ENCODE measurements around the gene KLF11. TPM values are rescaled to one million over a fixed set of nuclear protein-coding genes. Genes with fewer than 3 reads are reported as not detected.

KLF11 gene
- total and polyA plus RNA-seq, 9 of the 15 experiments (the other 6 are each of a cell fraction or from before 2014, with no cell fraction given) = 2.1 to 13.4 (median 6.5) TPM

DNA sequence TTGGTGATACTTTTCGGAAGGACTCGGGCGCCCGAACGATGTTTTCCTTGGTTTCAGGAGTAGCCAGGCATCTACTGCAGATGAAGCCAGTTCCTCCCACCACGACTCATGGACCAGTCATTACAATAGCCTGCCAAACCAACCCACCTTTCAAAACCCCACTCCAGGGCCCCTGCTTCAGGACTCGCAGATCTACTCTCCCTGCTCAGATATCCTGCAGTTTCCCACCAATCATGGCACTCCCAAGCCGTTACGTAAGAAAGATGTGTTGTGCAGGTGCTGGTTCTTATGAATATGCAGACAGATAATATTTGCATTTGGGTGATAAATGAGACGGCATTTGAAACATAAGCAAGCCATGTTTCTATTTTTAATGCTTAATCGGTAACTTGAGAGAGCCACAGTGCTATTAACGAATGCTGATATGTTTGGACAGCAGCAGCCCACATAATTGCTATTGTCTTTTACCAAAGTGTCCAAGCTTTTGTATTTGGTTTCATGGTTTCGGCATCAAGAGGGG is 40.4 kb downstream of the KLF11 start (continued):
- TF ChIP-seq, protein P1, sequence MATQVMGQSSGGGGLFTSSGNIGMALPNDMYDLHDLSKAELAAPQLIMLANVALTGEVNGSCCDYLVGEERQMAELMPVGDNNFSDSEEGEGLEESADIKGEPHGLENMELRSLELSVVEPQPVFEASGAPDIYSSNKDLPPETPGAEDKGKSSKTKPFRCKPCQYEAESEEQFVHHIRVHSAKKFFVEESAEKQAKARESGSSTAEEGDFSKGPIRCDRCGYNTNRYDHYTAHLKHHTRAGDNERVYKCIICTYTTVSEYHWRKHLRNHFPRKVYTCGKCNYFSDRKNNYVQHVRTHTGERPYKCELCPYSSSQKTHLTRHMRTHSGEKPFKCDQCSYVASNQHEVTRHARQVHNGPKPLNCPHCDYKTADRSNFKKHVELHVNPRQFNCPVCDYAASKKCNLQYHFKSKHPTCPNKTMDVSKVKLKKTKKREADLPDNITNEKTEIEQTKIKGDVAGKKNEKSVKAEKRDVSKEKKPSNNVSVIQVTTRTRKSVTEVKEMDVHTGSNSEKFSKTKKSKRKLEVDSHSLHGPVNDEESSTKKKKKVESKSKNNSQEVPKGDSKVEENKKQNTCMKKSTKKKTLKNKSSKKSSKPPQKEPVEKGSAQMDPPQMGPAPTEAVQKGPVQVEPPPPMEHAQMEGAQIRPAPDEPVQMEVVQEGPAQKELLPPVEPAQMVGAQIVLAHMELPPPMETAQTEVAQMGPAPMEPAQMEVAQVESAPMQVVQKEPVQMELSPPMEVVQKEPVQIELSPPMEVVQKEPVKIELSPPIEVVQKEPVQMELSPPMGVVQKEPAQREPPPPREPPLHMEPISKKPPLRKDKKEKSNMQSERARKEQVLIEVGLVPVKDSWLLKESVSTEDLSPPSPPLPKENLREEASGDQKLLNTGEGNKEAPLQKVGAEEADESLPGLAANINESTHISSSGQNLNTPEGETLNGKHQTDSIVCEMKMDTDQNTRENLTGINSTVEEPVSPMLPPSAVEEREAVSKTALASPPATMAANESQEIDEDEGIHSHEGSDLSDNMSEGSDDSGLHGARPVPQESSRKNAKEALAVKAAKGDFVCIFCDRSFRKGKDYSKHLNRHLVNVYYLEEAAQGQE (IDR thresholded peaks at IDR 0.05; ENCODE audit: borderline replicate concordance) = peak; percentile 57
- TF ChIP-seq, protein P1 (CRISPR knock-in tag; IDR thresholded peaks at IDR 0.05; ENCODE audit: low read depth) = no peak
- TF ChIP-seq GTF2E2 (tag; IDR thresholded peaks at IDR 0.05) = no peak
- TF ChIP-seq EP300 (IDR thresholded peaks at IDR 0.05; ENCODE audit: low read length) = no peak
- TF ChIP-seq E2F3 (CRISPR knock-in tag; IDR thresholded peaks at IDR 0.05) = no peak
- TF ChIP-seq, protein P2, sequence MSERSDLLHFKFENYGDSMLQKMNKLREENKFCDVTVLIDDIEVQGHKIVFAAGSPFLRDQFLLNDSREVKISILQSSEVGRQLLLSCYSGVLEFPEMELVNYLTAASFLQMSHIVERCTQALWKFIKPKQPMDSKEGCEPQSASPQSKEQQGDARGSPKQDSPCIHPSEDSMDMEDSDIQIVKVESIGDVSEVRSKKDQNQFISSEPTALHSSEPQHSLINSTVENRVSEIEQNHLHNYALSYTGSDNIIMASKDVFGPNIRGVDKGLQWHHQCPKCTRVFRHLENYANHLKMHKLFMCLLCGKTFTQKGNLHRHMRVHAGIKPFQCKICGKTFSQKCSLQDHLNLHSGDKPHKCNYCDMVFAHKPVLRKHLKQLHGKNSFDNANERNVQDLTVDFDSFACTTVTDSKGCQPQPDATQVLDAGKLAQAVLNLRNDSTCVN (CRISPR knock-in tag; IDR thresholded peaks at IDR 0.05) = no peak
- TF ChIP-seq XRCC3 (IDR thresholded peaks at IDR 0.05) = no peak
- TF ChIP-seq ZBED1 (IDR thresholded peaks at IDR 0.05) = no peak
- no peak for TF ChIP-seq TCF7L2 (IDR thresholded peaks at IDR 0.05; ENCODE audit: low read depth, low read length)
- no peak for TF ChIP-seq KAT2B (IDR thresholded peaks at IDR 0.05; ENCODE audit: low read depth, low read length)
- TF ChIP-seq FOXK2 (conservative IDR thresholded peaks at IDR 0.05 in 1 of 2, IDR thresholded peaks at IDR 0.05 in 1 of 2; ENCODE audit: low read depth in 2 of 2) = no peak
- no peak for TF ChIP-seq SMARCB1 (IDR thresholded peaks at IDR 0.05; ENCODE audit: insufficient read length, low read depth)
- no peak for TF ChIP-seq CTBP1 (IDR thresholded peaks at IDR 0.05; ENCODE audit: borderline replicate concordance)
- TF ChIP-seq ETS2 (tag; IDR thresholded peaks at IDR 0.05; ENCODE audit: borderline replicate concordance, poor library complexity, severe bottlenecking) = no peak
- no peak for TF ChIP-seq SMARCE1 (IDR thresholded peaks at IDR 0.05)
